H1 (cell line): ENCODE measurements around the gene PPP1R1B. TPM values are rescaled to one million over a fixed set of nuclear protein-coding genes. Genes with fewer than 3 reads are reported as not detected.

Source experiments
- CTCF ChIA-PET: fragments of 300-600 bp; sonication (Branson Sonifier 250); formaldehyde crosslinking; loops from one replicate; lab custom pipeline; 2021; ENCODE audit not compliant: partially characterized antibody; lab: Charles Lee
- POLR2A ChIA-PET: fragments of 300-600 bp; sonication (Branson Sonifier 250); formaldehyde crosslinking; loops from one replicate; lab custom pipeline; 2021; ENCODE audit warnings: inconsistent platforms; ENCODE audit not compliant: partially characterized antibody; lab: Charles Lee
- DNase-seq, 2 experiments: peaks; one replicate each; pipeline versions ENCODE4 v3.0.0 to v3.0.0-alpha.2; 2010 to 2022; ENCODE audit warnings: low spot score in 2 of 2, low read depth in 1 of 2, mixed read lengths in 1 of 2
- FAIRE-seq: peaks from 2 replicates; lab custom pipeline; 2011; peaks lifted over from hg19 to GRCh38; lab: Jason Lieb, UNC
- H2AFZ ChIP-seq: 2 replicates; pipeline ENCODE4 v1.8.1; 2012; ENCODE audit warnings: low read length, inconsistent platforms
- H2AK5ac ChIP-seq: 2 replicates; pipeline ENCODE4 v1.6.1; 2013; ENCODE audit warnings: low read depth, low read length
- H2BK120ac ChIP-seq: replicated peaks from 2 replicates; pipeline ENCODE3; 2013; ENCODE audit warnings: low read depth, low read length, inconsistent platforms
- H2BK12ac ChIP-seq: 2 replicates; pipeline ENCODE4 v1.6.1; 2013; ENCODE audit warnings: low read depth, low read length
- H2BK15ac ChIP-seq: 2 replicates; pipeline ENCODE4 v1.6.1; 2013; ENCODE audit warnings: low read length
- H2BK20ac ChIP-seq: 2 replicates; pipeline ENCODE4 v1.6.1; 2013; ENCODE audit warnings: low read length
- H2BK5ac ChIP-seq: 2 replicates; pipeline ENCODE4 v1.6.1; 2013; ENCODE audit warnings: low read depth, low read length
- H3K14ac ChIP-seq: 2 replicates; pipeline ENCODE4 v1.6.1; 2013; ENCODE audit warnings: inconsistent platforms; ENCODE audit not compliant: insufficient read length
- H3K18ac ChIP-seq: 2 replicates; pipeline ENCODE4 v1.6.1; 2013; ENCODE audit warnings: low read length; ENCODE audit errors: extremely low read depth
- H3K23ac ChIP-seq: 2 replicates; pipeline ENCODE4 v1.6.1; 2013; ENCODE audit warnings: inconsistent platforms; ENCODE audit not compliant: insufficient read length
- H3K23me2 ChIP-seq: 2 replicates; pipeline ENCODE4 v1.6.1; 2013; ENCODE audit warnings: low read depth, low read length
- H3K27ac ChIP-seq: 2 replicates; pipeline ENCODE4 v1.6.1; 2011; ENCODE audit warnings: low read depth, low read length, inconsistent platforms
- H3K27me3 ChIP-seq, 4 experiments: replicated peaks in 1 of 4; 1 replicate in 1 of 4; 2 replicates in 3 of 4; pipeline versions ENCODE4 v1.6.1 to v1.8.1; 2011 to 2013; ENCODE audit warnings: low read length in 3 of 4, mild to moderate bottlenecking in 3 of 4, inconsistent platforms in 2 of 4, mixed read lengths in 2 of 4, moderate library complexity in 1 of 4; ENCODE audit not compliant: control insufficient read depth in 3 of 4, insufficient read depth in 3 of 4; ENCODE audit errors: extremely low read depth in 1 of 4
- H3K36me3 ChIP-seq, 4 experiments: 2 replicates each; pipeline versions ENCODE4 v1.6.1 to v1.8.1; 2011 to 2013; ENCODE audit warnings: mild to moderate bottlenecking in 4 of 4, low read length in 3 of 4, moderate library complexity in 2 of 4, control low read depth in 1 of 4, inconsistent platforms in 1 of 4; ENCODE audit not compliant: insufficient read depth in 4 of 4, control insufficient read depth in 2 of 4
- H3K4ac ChIP-seq: replicated peaks from 2 replicates; pipeline ENCODE3; 2013; ENCODE audit warnings: low read length, low read depth, mixed read lengths, inconsistent platforms; ENCODE audit not compliant: insufficient read length
- H3K4me1 ChIP-seq, 4 experiments: replicated peaks in 1 of 4; 1 replicate in 1 of 4; 2 replicates in 3 of 4; pipeline versions ENCODE4 v1.6.1 to v1.8.1; 2011 to 2013; ENCODE audit warnings: low read length in 3 of 4, inconsistent platforms in 2 of 4, mixed read lengths in 1 of 4; ENCODE audit not compliant: insufficient read depth in 4 of 4, control insufficient read depth in 3 of 4
- H3K4me2 ChIP-seq, 2 experiments: 2 replicates each; pipeline versions ENCODE4 v1.6.1 to v1.8.1; 2011 to 2013; ENCODE audit warnings: low read depth in 2 of 2, low read length in 2 of 2, control low read depth in 1 of 2, inconsistent platforms in 1 of 2, mild to moderate bottlenecking in 1 of 2; ENCODE audit not compliant: insufficient read depth in 1 of 2
- H3K4me3 ChIP-seq, 4 experiments: fragments of 200-600, 300-600 bp in 1 of 4; sonication (generic), shearing (Covaris generic), sonication (Bioruptor Twin) in 1 of 4; 2 replicates each; pipeline versions ENCODE4 v1.5.1 to v1.8.1; 2011 to 2016; ENCODE audit warnings: low read length in 4 of 4, low read depth in 3 of 4, control low read depth in 2 of 4, inconsistent platforms in 2 of 4, mild to moderate bottlenecking in 2 of 4, mixed read lengths in 1 of 4, moderate library complexity in 1 of 4; ENCODE audit not compliant: insufficient read depth in 2 of 4; ENCODE audit errors: extremely low read depth in 1 of 4
- H3K56ac ChIP-seq: replicated peaks from 2 replicates; pipeline ENCODE3; 2013; ENCODE audit warnings: low read depth, mild to moderate bottlenecking, mixed read lengths, low read length, inconsistent platforms; ENCODE audit not compliant: insufficient read length
- H3K79me1 ChIP-seq: 2 replicates; pipeline ENCODE4 v1.6.1; 2013; ENCODE audit warnings: low read depth, low read length, control low read depth
- H3K79me2 ChIP-seq, 2 experiments: 2 replicates each; pipeline versions ENCODE4 v1.6.1 to v1.8.1; 2012 to 2013; ENCODE audit warnings: low read length in 2 of 2, mild to moderate bottlenecking in 2 of 2, inconsistent platforms in 1 of 2; ENCODE audit not compliant: insufficient read depth in 2 of 2, control insufficient read depth in 1 of 2
- H3K9ac ChIP-seq, 4 experiments: replicated peaks in 1 of 4; 1 replicate in 1 of 4; 2 replicates in 3 of 4; pipeline versions ENCODE4 v1.6.1 to v1.8.1; 2011 to 2013; ENCODE audit warnings: low read depth in 3 of 4, low read length in 3 of 4, control low read depth in 2 of 4, mild to moderate bottlenecking in 2 of 4, moderate library complexity in 2 of 4, inconsistent platforms in 1 of 4; ENCODE audit errors: extremely low read depth in 1 of 4
- H3K9me3 ChIP-seq, 2 experiments: 2 replicates each; pipeline versions ENCODE4 v1.6.1 to v1.8.1; 2012 to 2013; ENCODE audit warnings: mild to moderate bottlenecking in 2 of 2, moderate library complexity in 2 of 2, control low read depth in 1 of 2, inconsistent platforms in 1 of 2, low read depth in 1 of 2, low read length in 1 of 2, mixed read lengths in 1 of 2; ENCODE audit not compliant: insufficient read depth in 2 of 2
- H4K20me1 ChIP-seq, 2 experiments: replicated peaks in 1 of 2; 2 replicates each; pipeline versions ENCODE3 to v1.8.1; 2011 to 2013; ENCODE audit warnings: inconsistent platforms in 2 of 2, low read length in 2 of 2, mild to moderate bottlenecking in 1 of 2; ENCODE audit not compliant: insufficient read depth in 2 of 2, control insufficient read depth in 1 of 2
- H4K5ac ChIP-seq: 2 replicates; pipeline ENCODE4 v1.6.1; 2013; ENCODE audit warnings: low read length, low read depth, mixed read lengths, inconsistent platforms; ENCODE audit not compliant: insufficient read length
- H4K8ac ChIP-seq: 2 replicates; pipeline ENCODE4 v1.8.0; 2013; ENCODE audit warnings: mild to moderate bottlenecking, moderate library complexity, low read length, inconsistent platforms; ENCODE audit not compliant: insufficient read depth; ENCODE audit errors: extremely low read depth
- H4K91ac ChIP-seq: replicated peaks from 2 replicates; pipeline ENCODE3; 2013; ENCODE audit warnings: low read length, mixed read lengths, inconsistent platforms; ENCODE audit not compliant: insufficient read length
- BACH1 ChIP-seq: IDR thresholded peaks from 2 replicates; pipeline ENCODE4 v1.6.1; 2012; ENCODE audit warnings: low read length, improper control_type of control experiment
- CHD2 ChIP-seq: IDR thresholded peaks from 2 replicates; pipeline ENCODE4 v1.6.1; 2012; ENCODE audit warnings: low read length, improper control_type of control experiment
- KDM1A ChIP-seq: fragments of 200-600, 300-600 bp; sonication (generic); IDR thresholded peaks from 2 replicates; pipeline ENCODE4 v1.7.1; 2016; ENCODE audit warnings: mild to moderate bottlenecking, low read length, borderline replicate concordance
- NANOG ChIP-seq: IDR thresholded peaks from 2 replicates; pipeline ENCODE4 v1.6.1; 2011; ENCODE audit warnings: low read length, low read depth, mild to moderate bottlenecking, inconsistent platforms; ENCODE audit not compliant: insufficient read depth, poor library complexity, severe bottlenecking
- POLR2A ChIP-seq, 2 experiments: IDR thresholded peaks; 1 replicate in 1 of 2; 2 replicates in 1 of 2; pipeline ENCODE4 v1.6.1; 2011; ENCODE audit warnings: low read depth in 2 of 2, low read length in 2 of 2, mild to moderate bottlenecking in 2 of 2; ENCODE audit errors: control extremely low read depth in 1 of 2
- SP4 ChIP-seq: IDR thresholded peaks from 2 replicates; pipeline ENCODE4 v1.6.1; 2012; ENCODE audit warnings: low read length, inconsistent platforms
- TAF7 ChIP-seq: optimal IDR thresholded peaks from 2 replicates; pipeline ENCODE3; 2011; ENCODE audit warnings: low read depth, mild to moderate bottlenecking, inconsistent platforms, low read length, moderate library complexity, borderline replicate concordance
- WGBS, 2 experiments: shearing (Covaris generic) in 1 of 2; methylation state at CpG; one replicate each; pipeline versions ENCODE4 v1.1.6 to v1.1.7; 2013 to 2015; ENCODE audit warnings: low lambda C conversion rate in 2 of 2, mixed read lengths in 2 of 2, inconsistent platforms in 1 of 2, low coverage in 1 of 2, missing lambda C conversion rate in 1 of 2; ENCODE audit not compliant: insufficient replicate concordance in 2 of 2, insufficient coverage in 1 of 2, insufficient read length in 1 of 2; ENCODE audit errors: extremely low coverage in 1 of 2, missing lambda C conversion rate in 1 of 2; 5-methylcytosine and 5-hydroxymethylcytosine counted together
- polyA plus RNA-seq, 7 experiments: library from polyadenylated mRNA; depleted of rRNA in 3 of 7; stranded (reverse) in 5 of 7; unstranded in 2 of 7; fragments of >200 nt in 5 of 7; fragments of 200-250 nt in 2 of 7; gene quantifications; 1 replicate in 5 of 7; 2 replicates in 1 of 7; 4 replicates in 1 of 7; pipeline versions ENCODE4 v1.2.1 to v1.2.3, GENCODE V29; 2011 to 2013; ENCODE audit warnings: missing spikeins in 2 of 7, mixed read lengths in 2 of 7
- total RNA-seq: library from RNA; stranded (reverse); fragmentation: NEBNext Ultra II Directional; extraction: Animal tissue kit (Norgen Biotek cat#: 25700); gene quantifications from 2 replicates; pipeline ENCODE4 v1.2.1, GENCODE V29; 2021

Gene PPP1R1B
- total and polyA plus RNA-seq, 2 of the 8 experiments (the other 6 are each of a cell fraction or from before 2014, with no cell fraction given): 10.7 to 22.3 TPM

GRCh38 chr17:39614545-39615157 is 12.1 kb upstream of the PPP1R1B start:
- Histone ChIP-seq H3K23me2 (peaks cover 10% of the 10 kb centered on the region; the same call in 1 of the 2 replicates), H3K79me1 (no peaks in the 10 kb centered on the region), H3K56ac (no peak overlapping the region), H2BK20ac (no peak overlapping the region), H3K9ac (no peak overlapping the region), H3K14ac (no peak overlapping the region), H2BK120ac (no peak overlapping the region)
- TF ChIP-seq CHD2 (no peak), BACH1 (no peak), KDM1A (no peak), POLR2A (IDR thresholded peaks at IDR 0.05; ENCODE audit: control extremely low read depth in 1 of 2, low read depth in 2 of 2, low read length in 2 of 2) (no peak), SP4 (no peak), NANOG (no peak), TAF7 (no peak)
- TF ChIP-seq, all 59 proteins: peak for 0
- no peak overlapping the region for H3K18ac ChIP-seq
- H4K91ac ChIP-seq: no peak overlapping the region
- H2BK15ac ChIP-seq: no peak overlapping the region
- no peak overlapping the region for H4K5ac ChIP-seq
- WGBS, 2 experiments: 88% methylated on average over 3 of the region's 3 CpGs; no CpG with 5 or more reads in 1 of the 2 experiments
- peaks cover 27 to 78% (median 56%) of the 10 kb centered on the region in 4 experiments for H3K27me3 ChIP-seq
- no peak overlapping the region for H4K8ac ChIP-seq
- POLR2A ChIA-PET: interaction anchor here (1.2 to 1.8 kb wide), 3 partner anchors 9 to 55 kb away, joined by 3 to 4 read pairs (median 3); no protein-coding TSS in a partner anchor
- H3K4me3 ChIP-seq: no peak overlapping the region
- no peak overlapping the region for H3K27ac ChIP-seq
- no peak for DNase-seq
- H2BK5ac ChIP-seq: no peak overlapping the region
- no peak overlapping the region for H3K4me2 ChIP-seq
- H2AK5ac ChIP-seq: no peak overlapping the region
- H3K9me3 ChIP-seq: no peaks in the 10 kb centered on the region
- CTCF ChIA-PET: interaction anchor here (0.7 to 49.2 kb wide), 11 partner anchors 8 to 425 kb away, joined by 3 to 1885 read pairs (median 4); partner anchors contain the start of genes ERBB2, PGAP3, PNMT and PPP1R1B
- FAIRE-seq: no peak
- H3K23ac ChIP-seq: no peak overlapping the region
- no peaks in the 10 kb centered on the region for H3K36me3 ChIP-seq
- H2AFZ ChIP-seq: no peak overlapping the region
- peaks cover 0 to 7% (median 4%) of the 10 kb centered on the region in 4 experiments; a peak in 5 of 7 replicates for H3K4me1 ChIP-seq
- H3K4ac ChIP-seq: no peak overlapping the region
- no peak overlapping the region for H2BK12ac ChIP-seq
- no peaks in the 10 kb centered on the region for H4K20me1 ChIP-seq
- no peaks in the 10 kb centered on the region for H3K79me2 ChIP-seq
